Renal cortical epithelial cell (primary cell): Measurements from ENCODE around the gene NTSR2. TPM values are rescaled to one million over a fixed set of nuclear protein-coding genes. Genes with fewer than 3 reads are reported as not detected.

Source experiments
- DNase-seq: peaks from one replicate; pipeline ENCODE4 v3.0.0-alpha.2; 2011; ENCODE audit warnings: low read depth
- total RNA-seq: library from RNA; depleted of rRNA; stranded (reverse); fragments of >200 nt; gene quantifications from 2 replicates; pipeline ENCODE4 v1.2.3, GENCODE V29; 2014

The NTSR2 gene, protein sequence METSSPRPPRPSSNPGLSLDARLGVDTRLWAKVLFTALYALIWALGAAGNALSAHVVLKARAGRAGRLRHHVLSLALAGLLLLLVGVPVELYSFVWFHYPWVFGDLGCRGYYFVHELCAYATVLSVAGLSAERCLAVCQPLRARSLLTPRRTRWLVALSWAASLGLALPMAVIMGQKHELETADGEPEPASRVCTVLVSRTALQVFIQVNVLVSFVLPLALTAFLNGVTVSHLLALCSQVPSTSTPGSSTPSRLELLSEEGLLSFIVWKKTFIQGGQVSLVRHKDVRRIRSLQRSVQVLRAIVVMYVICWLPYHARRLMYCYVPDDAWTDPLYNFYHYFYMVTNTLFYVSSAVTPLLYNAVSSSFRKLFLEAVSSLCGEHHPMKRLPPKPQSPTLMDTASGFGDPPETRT
- total RNA-seq = not detected in 2 replicates

- peak; percentile 14 for DNase-seq
Observed at GRCh38 chr2:11669454-11670291, at the start of gene NTSR2. Gene NTSR2, minus strand, starts transcription at chr2:11670195. Its CDS starts 66 bp downstream, at chr2:11670129.

GRCh38 chr2:11719230-11719977 is 49.4 kb upstream of the NTSR2 start:
- no peak for DNase-seq

DNA sequence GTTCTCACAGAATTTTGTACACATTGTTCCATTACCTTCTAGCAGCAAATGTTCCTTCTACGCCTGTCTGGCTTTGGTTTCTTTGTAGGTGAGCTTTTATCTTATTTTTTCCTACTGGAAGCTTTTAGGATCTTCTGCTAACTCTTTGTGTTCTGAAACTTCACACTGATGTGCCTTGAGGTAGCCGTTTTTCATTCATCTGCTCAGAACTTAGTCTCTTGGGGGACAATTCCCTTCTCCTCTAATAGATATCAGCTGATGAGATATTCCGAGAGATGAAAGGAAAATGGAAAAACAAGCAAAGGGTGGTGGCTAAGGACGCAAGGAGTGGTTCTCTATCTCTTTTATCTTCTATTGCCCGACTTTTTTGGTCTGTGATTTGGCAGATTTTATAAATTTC is 48.6 kb upstream of the NTSR2 start:
- no peak for DNase-seq

GRCh38 chr2:11717623-11718022 is 47.6 kb upstream of the NTSR2 start:
- no peak for DNase-seq

DNA sequence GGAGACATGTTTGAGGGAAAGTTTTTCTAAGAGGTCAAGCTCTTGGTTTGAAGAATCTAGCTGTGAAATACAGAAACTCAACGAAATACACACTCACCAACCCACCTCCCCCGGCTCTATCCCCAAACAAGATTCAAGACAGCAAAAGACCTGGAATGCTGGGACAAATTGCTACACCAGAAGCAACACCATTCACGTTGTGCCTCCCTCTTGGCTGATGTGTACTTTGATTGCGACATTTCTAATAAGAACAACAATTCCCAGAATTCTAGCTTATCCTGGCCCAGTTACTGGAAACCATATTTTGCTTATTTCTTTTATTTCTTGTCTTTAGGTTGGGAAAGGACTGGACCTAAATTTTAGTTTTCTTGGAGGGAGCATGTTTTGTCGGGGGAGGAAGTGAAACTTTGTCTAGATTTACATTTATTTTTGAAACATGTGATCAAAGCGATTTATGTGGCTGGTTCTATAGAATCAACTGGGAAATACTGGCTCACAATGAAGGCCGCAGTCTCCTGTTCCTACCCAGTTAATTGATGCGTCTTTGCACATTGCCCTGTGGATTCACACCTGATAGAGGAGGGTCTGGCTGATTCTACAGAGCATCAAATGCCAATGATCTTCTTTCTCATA is 46.8 kb upstream of the NTSR2 start:
- DNase-seq = peak; percentile 70

DNA sequence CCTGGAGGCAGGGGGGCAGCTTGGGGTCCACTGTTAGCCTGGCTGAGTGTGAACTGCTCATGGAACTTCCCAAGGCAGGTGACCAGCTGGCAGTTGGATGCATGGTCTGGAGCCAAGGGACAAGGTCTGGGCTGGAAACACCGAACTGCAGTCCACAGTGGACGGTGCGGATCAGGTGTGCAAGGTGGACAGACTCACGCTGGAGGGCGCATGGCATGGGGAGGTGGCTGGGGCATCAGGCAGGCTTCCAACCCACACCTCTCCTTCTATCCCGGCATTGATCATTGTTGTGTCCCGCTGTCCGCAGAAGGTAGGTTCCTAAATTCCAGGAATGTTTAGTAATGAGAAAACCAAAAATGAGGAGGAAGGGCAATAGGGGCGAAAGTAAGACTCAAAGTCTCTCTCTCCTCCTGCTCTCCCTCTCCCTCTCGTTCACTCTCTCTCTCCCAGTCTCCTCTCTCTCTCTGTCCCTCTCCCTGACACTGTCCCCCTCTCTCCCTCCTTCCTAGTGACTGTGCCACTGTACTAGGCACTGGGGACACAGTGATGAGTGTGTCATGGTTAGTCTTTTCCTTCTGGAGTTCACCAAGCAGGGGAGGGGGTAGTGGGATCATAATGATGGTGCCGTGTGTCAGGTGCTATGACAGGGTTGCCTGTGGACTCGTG is 46.1 kb upstream of the NTSR2 start:
- no peak for DNase-seq

DNA sequence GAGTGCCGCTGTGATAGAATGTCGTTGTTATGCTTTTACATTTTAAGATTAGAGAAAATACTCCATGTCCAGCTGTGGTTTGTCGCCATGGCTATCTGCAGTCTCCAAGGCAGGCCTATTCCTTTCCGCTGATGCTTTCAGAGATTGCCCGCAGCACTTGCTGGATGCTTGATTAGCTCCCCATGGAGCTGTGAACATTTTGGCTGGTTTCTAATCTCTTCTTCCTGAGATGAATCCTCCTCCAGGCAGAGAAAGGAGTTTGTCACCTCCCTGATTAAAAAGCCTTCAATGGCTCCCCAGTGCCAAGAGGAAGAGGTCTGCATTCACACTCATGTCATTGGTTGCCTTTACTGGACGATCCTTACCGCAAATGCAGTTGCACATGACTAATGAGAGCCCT is 43.8 kb upstream of the NTSR2 start:
- DNase-seq = no peak

- no peak for DNase-seq
Observed at GRCh38 chr2:11712866-11713265, 42.9 kb upstream of the NTSR2 start.

GRCh38 chr2:11711751-11712150 is 41.8 kb upstream of the NTSR2 start:
- DNase-seq = no peak

DNA sequence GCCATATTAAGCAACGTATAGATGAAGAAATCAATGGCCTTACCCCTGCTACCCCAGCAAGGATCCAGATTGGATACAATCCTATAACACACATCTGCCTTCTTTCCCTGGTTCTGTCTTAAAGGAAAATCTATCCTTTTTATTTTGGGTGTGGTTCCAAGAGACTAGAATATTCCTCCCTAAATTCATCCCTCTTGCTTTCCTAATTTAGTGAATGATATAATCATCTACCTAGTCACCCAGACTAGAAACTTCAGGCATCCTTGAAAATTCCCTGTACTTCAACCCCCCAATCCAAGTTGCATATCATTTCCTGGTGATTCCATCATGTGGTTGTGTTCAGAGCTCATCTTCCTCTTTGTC is 41.3 kb upstream of the NTSR2 start:
- no peak for DNase-seq

- no peak for DNase-seq
Observed at GRCh38 chr2:11710632-11711353, 40.8 kb upstream of the NTSR2 start.

DNA sequence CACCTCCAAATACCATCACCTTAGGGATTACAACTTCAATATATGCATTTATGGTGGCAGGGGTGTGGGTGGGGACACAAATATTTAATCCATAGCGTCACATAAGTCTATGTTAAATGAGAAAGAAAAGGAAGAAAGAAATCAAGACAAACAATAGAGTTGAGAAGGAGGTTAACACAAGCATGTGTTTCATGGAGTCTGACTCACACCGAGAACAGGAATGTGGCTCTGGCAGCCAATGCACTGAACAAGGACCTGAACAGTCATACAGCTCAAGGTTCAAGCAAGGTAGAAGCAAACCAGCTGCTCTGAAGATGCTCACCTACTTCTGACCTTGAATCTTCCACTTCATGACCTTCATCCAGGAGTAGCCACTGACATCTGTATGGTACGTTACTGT is 40.2 kb upstream of the NTSR2 start:
- peak; percentile 91 for DNase-seq

DNA sequence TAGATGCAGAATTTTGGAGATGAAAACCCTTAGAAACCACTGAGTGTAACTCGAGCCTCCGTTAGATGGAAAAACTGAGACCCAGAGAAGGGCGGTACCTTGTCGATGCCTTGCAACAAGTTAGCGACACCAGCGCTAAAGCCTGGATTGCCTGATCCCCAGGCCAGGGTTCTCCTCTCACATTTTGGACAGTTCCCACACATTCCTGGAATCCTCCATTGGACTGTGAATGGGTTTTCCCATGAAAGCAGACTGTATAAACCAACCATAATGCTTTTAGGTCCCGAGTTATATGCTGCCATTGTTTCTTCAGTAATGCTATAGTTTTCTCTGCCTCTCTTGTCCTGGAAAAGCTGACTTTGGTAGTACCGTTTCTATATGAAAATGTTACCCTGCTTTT is 39.3 kb upstream of the NTSR2 start:
- no peak for DNase-seq

GRCh38 chr2:11708106-11708505 is 38.1 kb upstream of the NTSR2 start:
- DNase-seq = peak; percentile 40

DNA sequence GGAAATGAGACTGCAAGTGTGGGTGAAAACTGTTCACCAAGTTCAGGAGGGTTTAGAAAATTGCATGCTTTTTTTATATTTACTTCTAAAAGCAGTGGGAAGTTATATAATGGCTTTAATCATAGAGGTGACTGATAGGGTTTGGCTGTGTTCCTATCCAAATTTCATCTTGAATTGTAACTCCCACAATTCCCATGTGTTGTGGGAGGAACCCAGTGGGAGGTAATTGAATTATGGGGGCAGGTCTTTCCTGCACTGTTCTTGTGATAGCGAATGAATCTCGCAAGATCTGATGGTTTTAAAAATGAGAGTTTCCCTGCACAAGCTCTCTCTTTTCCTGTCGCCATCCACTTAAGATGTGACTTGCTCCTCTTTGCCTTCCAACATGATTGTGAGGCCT is 35.7 kb upstream of the NTSR2 start:
- DNase-seq = no peak

DNA sequence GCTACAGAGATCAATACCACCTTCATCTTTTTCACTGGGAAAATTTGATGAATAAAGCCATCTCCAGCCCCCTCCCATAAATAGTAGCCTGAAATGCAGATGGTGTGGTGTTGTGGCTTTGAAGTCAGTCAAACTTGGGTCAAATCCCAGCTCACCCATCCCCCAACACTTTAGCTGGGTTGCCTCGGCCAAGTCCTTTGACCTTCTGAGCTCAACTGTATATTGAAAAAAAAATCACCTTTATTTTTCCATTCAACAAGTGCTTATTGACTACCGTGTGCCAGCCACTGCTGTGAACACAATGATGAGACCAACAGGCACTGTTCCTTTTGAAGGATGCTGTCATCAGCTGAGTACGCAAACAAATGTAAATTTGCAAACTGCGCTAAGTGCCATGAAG is 35.1 kb upstream of the NTSR2 start:
- no peak for DNase-seq

DNA sequence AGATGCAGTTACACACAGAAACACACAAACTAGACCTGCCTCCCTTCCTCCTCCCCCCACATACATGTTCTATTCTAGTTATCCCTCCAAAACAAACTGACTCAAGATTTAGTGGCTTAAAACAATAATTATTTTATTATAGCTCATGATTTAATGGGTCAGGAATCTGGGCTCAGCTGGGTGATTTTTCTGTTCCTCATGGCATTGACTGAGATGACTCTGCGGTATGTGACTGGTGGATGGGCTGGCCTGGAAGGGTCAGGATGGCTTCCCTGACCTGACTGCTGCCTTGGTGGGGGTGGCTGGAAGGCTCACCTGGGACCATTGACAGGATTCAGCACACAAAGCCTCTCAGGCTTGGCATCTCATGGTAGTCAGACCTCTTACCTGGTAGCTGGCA is 33.7 kb upstream of the NTSR2 start:
- peak; percentile 39 for DNase-seq

GRCh38 chr2:11702946-11703345 is 33.0 kb upstream of the NTSR2 start:
- no peak for DNase-seq

GRCh38 chr2:11701751-11702301 is 31.8 kb upstream of the NTSR2 start:
- no peak for DNase-seq

GRCh38 chr2:11701206-11701605 is 31.2 kb upstream of the NTSR2 start:
- DNase-seq = peak; percentile 59
